ENCODE results near the gene C2CD2. TPM values are rescaled to one million over a fixed set of nuclear protein-coding genes. Genes with fewer than 3 reads are reported as not detected.

C2CD2 gene
- total RNA-seq, 2 experiments from 2014 or later, result 6.9 to 7.3 TPM

GRCh38 chr21:41859297-41859980, 94.4 kb downstream of the C2CD2 start:
- peaks cover 19% of the 10 kb centered on the region for H3K36me3 Mint-ChIP-seq (ENCODE audit: low read depth)
- intact Hi-C loops (cut with micrococcal nuclease), result no loop called here
- no peak for DNase-seq
- CTCF ChIA-PET, result interaction anchor here (2.0 kb wide), 1 partner anchor 248 kb away, joined by 7 read pairs; no protein-coding TSS in a partner anchor
- no peaks in the 10 kb centered on the region for H3K9me3 Mint-ChIP-seq
- H3K4me1 Mint-ChIP-seq (ENCODE audit: low read depth), result peaks cover 10% of the 10 kb centered on the region
- no peak overlapping the region for H3K27ac Mint-ChIP-seq
- H3K4me3 Mint-ChIP-seq, result no peak overlapping the region
- H3K27me3 Mint-ChIP-seq (ENCODE audit: low read depth), result no peaks in the 10 kb centered on the region

GRCh38 chr21:41858466-41859296, 95.1 kb downstream of the C2CD2 start:
- CTCF ChIA-PET, result interaction anchor here (2.0 kb wide), 1 partner anchor 249 kb away, joined by 7 read pairs; no protein-coding TSS in a partner anchor

DNA sequence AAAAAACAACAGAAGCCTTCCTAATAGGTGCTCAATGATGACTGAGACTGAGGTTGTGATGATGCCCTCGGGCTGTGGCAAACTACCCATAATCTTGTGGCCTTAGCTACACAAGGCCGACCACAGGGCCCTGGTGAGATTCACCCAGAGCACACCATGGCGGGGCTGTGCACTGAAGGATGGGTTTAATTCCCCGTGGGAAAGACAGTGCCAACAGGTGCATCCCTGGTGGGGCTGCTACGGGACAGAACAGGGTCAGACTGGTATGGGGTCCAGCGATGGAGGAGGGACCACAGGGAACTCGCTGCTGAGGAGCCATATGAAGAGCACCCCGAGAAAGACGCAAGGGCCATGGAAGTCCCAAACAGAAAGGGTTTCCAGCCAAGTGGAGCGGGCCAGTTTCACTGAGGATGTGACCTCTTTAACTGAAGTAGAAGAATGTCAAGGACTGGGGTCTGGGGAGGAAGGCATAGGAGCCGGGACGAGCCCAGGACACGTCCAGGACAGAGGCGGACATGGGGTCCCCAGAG, 96.0 kb downstream of the C2CD2 start:
- Mint-ChIP-seq H3K27me3 (ENCODE audit: low read depth) (no peaks in the 10 kb centered on the region), H3K4me1 (ENCODE audit: low read depth) (peaks cover 2% of the 10 kb centered on the region), H3K9me3 (no peaks in the 10 kb centered on the region), H3K4me3 (no peak overlapping the region), H3K36me3 (ENCODE audit: low read depth) (peaks cover 23% of the 10 kb centered on the region), H3K27ac (no peak overlapping the region)
- CTCF ChIA-PET, result no interaction called here
- intact Hi-C loops (cut with micrococcal nuclease), result no loop called here
- DNase-seq, result no peak

More at GRCh38 chr21:41858466-41859296, 95.1 kb downstream of the C2CD2 start:
- Mint-ChIP-seq H3K9me3 (no peaks in the 10 kb centered on the region), H3K4me1 (ENCODE audit: low read depth) (peaks cover 8% of the 10 kb centered on the region), H3K36me3 (ENCODE audit: low read depth) (peaks cover 22% of the 10 kb centered on the region), H3K27me3 (ENCODE audit: low read depth) (no peaks in the 10 kb centered on the region), H3K4me3 (no peak overlapping the region), H3K27ac (no peak overlapping the region)
- DNase-seq, result no peak
- intact Hi-C loops (cut with micrococcal nuclease), result no loop called here

GRCh38 chr21:41856572-41856971, 97.2 kb downstream of the C2CD2 start:
- CTCF ChIA-PET, result no interaction called here
- Mint-ChIP-seq H3K27me3 (ENCODE audit: low read depth) (no peaks in the 10 kb centered on the region), H3K27ac (no peak overlapping the region), H3K4me1 (ENCODE audit: low read depth) (no peaks in the 10 kb centered on the region), H3K4me3 (no peak overlapping the region), H3K9me3 (no peaks in the 10 kb centered on the region), H3K36me3 (ENCODE audit: low read depth) (peaks cover 25% of the 10 kb centered on the region)
- no peak for DNase-seq
- intact Hi-C loops (cut with micrococcal nuclease), result no loop called here

- DNase-seq, result no peak
- Mint-ChIP-seq H3K4me1 (ENCODE audit: low read depth) (no peaks in the 10 kb centered on the region), H3K27ac (no peak overlapping the region), H3K4me3 (no peak overlapping the region), H3K9me3 (no peaks in the 10 kb centered on the region), H3K36me3 (ENCODE audit: low read depth) (peaks cover 25% of the 10 kb centered on the region), H3K27me3 (ENCODE audit: low read depth) (no peaks in the 10 kb centered on the region)
- CTCF ChIA-PET, result no interaction called here
- intact Hi-C loops (cut with micrococcal nuclease), result no loop called here
Observed at GRCh38 chr21:41854426-41854995, 99.3 kb downstream of the C2CD2 start.

GRCh38 chr21:41852929-41853320, 100.9 kb downstream of the C2CD2 start:
- Mint-ChIP-seq H3K4me3 (no peak overlapping the region), H3K36me3 (ENCODE audit: low read depth) (peaks cover 24% of the 10 kb centered on the region), H3K27me3 (ENCODE audit: low read depth) (no peaks in the 10 kb centered on the region), H3K9me3 (no peaks in the 10 kb centered on the region), H3K4me1 (ENCODE audit: low read depth) (no peaks in the 10 kb centered on the region), H3K27ac (no peak overlapping the region)
- DNase-seq, result no peak
- intact Hi-C loops (cut with micrococcal nuclease), result no loop called here
- CTCF ChIA-PET, result interaction anchor here (1.1 to 1.2 kb wide), 2 partner anchors 37 to 265 kb away, joined by 3 to 4 read pairs; no protein-coding TSS in a partner anchor

DNA sequence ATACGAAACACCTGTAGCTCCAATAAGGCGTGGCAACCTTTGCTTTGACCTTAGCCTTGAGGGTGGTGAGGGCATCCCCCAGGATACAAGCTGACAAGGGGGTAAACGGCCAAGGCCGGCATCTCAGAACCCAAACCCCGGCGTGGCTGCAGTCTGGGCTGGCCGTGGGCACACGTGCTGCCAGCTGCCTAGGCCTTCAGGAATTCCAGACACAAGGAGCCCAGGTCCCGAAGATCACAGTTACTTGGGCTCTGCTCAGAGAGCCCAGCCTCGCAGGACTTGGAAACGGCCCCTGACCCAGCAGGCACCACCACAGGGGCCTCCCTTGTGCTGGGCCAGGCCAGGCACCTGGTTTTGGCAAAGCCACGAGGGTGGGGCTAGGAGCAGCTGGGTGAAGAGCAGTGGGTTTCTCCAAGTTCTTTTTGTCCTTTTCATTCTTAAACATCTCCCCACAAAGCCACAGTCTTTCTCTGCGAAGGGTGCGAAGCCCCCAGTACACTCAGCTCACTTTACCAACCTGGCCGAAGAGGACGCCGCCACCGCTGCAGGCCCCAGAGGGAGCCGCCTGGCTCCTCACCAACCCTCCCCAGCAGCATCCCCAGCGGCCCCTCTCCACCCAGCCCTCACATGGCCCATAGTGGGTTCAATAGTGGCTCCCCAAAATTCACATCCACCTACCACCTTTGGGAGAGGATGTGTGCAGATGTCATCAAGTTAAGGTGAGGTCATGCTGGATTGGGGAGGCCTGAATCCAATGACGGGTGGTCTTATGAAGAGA, 101.5 kb downstream of the C2CD2 start:
- no peak for DNase-seq
- Mint-ChIP-seq H3K9me3 (no peaks in the 10 kb centered on the region), H3K36me3 (ENCODE audit: low read depth) (peaks cover 20% of the 10 kb centered on the region), H3K27ac (no peak overlapping the region), H3K27me3 (ENCODE audit: low read depth) (no peaks in the 10 kb centered on the region), H3K4me3 (no peak overlapping the region), H3K4me1 (ENCODE audit: low read depth) (no peaks in the 10 kb centered on the region)
- CTCF ChIA-PET, result interaction anchor here (1.1 kb wide), 1 partner anchor 266 kb away, joined by 4 read pairs; no protein-coding TSS in a partner anchor
- intact Hi-C loops (cut with micrococcal nuclease), result no loop called here

- Mint-ChIP-seq H3K27ac (no peak overlapping the region), H3K27me3 (ENCODE audit: low read depth) (no peaks in the 10 kb centered on the region), H3K9me3 (no peaks in the 10 kb centered on the region), H3K36me3 (ENCODE audit: low read depth) (peaks cover 13% of the 10 kb centered on the region), H3K4me3 (no peak overlapping the region), H3K4me1 (ENCODE audit: low read depth) (no peaks in the 10 kb centered on the region)
- DNase-seq, result no peak
- intact Hi-C loops (cut with micrococcal nuclease), result no loop called here
- CTCF ChIA-PET, result no interaction called here
Observed at GRCh38 chr21:41851090-41851790, 102.6 kb downstream of the C2CD2 start.

DNA sequence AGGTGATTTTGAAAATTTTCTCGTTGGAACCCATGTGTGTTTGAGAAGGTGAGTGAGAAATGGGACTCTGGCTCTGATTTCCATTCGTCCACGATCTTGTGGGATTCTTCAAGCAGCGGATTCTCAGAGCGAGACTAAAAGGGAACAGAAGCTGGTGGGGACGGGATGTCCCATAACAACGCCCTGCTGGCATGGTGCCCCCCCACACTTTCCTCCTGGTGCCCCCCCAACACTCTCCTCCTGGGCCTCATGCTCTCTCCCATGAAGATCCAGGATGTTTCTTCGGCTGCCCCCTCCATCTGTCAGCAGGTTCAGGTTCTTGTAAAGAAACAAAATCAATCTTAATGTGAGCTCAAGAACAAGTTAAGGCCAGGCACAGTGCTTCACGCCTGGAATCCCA, 103.7 kb downstream of the C2CD2 start:
- Mint-ChIP-seq H3K9me3 (no peaks in the 10 kb centered on the region), H3K36me3 (ENCODE audit: low read depth) (peaks cover 12% of the 10 kb centered on the region), H3K4me3 (no peak overlapping the region), H3K4me1 (ENCODE audit: low read depth) (no peaks in the 10 kb centered on the region), H3K27me3 (ENCODE audit: low read depth) (no peaks in the 10 kb centered on the region), H3K27ac (no peak overlapping the region)
- CTCF ChIA-PET, result interaction anchor here (1.1 kb wide), 1 partner anchor 33 kb away, joined by 3 read pairs; no protein-coding TSS in a partner anchor
- DNase-seq, result no peak
- intact Hi-C loops (cut with micrococcal nuclease), result no loop called here

DNA sequence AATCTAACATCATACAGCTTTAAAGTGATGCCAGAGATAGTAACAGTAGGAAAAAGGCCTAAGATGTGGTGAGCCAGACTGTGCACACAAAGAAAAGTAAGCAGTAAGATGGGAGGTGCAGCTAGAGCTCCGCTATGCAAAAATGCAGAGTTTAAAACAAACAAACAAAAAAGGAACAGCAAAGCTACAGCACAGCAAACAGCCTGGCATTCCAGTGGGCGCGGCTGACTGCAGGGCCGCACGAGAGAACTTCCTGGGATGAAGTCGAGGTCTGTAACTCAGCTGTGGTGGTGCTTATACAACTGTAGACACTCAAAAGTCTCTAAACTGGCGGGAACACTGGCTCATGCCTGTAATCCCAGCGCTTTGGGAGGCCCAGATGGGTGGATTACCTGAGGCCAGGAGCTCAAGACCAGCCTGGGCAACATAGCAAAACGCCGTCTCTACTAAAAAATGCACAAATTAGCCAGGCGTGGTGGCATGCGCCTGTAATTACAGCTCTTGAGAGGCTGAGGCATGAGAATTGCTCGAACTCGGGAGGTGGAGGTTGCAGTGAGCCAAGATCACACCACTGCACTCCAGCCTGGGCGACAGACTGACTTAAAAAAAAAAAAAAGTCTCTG, 104.7 kb downstream of the C2CD2 start:
- intact Hi-C loops (cut with micrococcal nuclease), result no loop called here
- Mint-ChIP-seq H3K27ac (no peak overlapping the region), H3K36me3 (ENCODE audit: low read depth) (peaks cover 8% of the 10 kb centered on the region), H3K9me3 (no peaks in the 10 kb centered on the region), H3K4me3 (no peak overlapping the region), H3K27me3 (ENCODE audit: low read depth) (no peaks in the 10 kb centered on the region), H3K4me1 (ENCODE audit: low read depth) (no peaks in the 10 kb centered on the region)
- no peak for DNase-seq
- CTCF ChIA-PET, result interaction anchor here (0.7 kb wide), 1 partner anchor 29 kb away, joined by 3 read pairs; no protein-coding TSS in a partner anchor

DNA sequence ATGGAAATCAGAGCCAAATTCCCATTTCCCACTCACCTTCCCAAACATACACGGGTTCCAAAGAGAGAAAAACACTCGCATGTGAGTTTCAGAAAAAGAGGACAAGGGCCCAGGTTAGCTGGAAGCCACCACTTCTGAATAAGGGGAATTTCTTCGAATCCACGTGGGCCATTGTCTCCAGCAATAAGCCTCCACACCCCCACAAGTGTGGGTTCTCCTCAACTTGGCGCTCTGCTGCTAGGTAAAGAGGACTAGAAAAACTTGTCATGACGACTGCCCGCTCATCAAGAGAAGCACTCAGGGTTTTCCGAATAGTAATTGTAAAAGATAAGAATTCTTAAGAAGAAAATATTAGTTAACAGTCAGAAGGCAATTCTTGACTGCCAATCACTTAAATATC, 105.3 kb downstream of the C2CD2 start:
- CTCF ChIA-PET, result interaction anchor here (0.7 kb wide), 1 partner anchor 28 kb away, joined by 3 read pairs; no protein-coding TSS in a partner anchor
- H3K36me3 Mint-ChIP-seq (ENCODE audit: low read depth), result peaks cover 5% of the 10 kb centered on the region
- no peaks in the 10 kb centered on the region for H3K9me3 Mint-ChIP-seq
- H3K27me3 Mint-ChIP-seq (ENCODE audit: low read depth), result no peaks in the 10 kb centered on the region
- no peak for DNase-seq
- intact Hi-C loops (cut with micrococcal nuclease), result no loop called here
- H3K4me1 Mint-ChIP-seq (ENCODE audit: low read depth), result no peaks in the 10 kb centered on the region
- H3K4me3 Mint-ChIP-seq, result no peak overlapping the region
- no peak overlapping the region for H3K27ac Mint-ChIP-seq
